DND-41 (cell line): ENCODE measurements around the gene SEMA4F.
A peak's percentile ranks its signal among the peaks of the same experiment; 100 is the strongest.

ENCODE experiments used
- ATAC-seq: fragments of 200-7000 bp; cut with Tn5 transposase; 3 replicates; pipeline ENCODE4 v1.9.1; 2021; ENCODE audit warnings: low read depth; ENCODE audit not compliant: insufficient read depth
- DNase-seq: peaks from one replicate; pipeline ENCODE4 v3.0.0-alpha.2; 2020
- H2AFZ ChIP-seq: 2 replicates; pipeline ENCODE4 v1.6.0; 2012; ENCODE audit warnings: low read depth, low read length
- H3K27ac ChIP-seq: 2 replicates; pipeline ENCODE4 v1.5.1; 2012; ENCODE audit warnings: low read length, inconsistent platforms
- H3K27me3 ChIP-seq: fragments of 200-600 bp; sonication (generic); 2 replicates; pipeline ENCODE4 v1.6.0; 2012; ENCODE audit warnings: low read length, mild to moderate bottlenecking, inconsistent platforms; ENCODE audit not compliant: insufficient read depth, poor library complexity
- H3K36me3 ChIP-seq: 2 replicates; pipeline ENCODE4 v1.5.1; 2012; ENCODE audit warnings: low read length, inconsistent platforms; ENCODE audit not compliant: insufficient read depth
- H3K4me1 ChIP-seq: 2 replicates; pipeline ENCODE4 v1.5.1; 2012; ENCODE audit warnings: mild to moderate bottlenecking, low read length; ENCODE audit not compliant: insufficient read depth
- H3K4me2 ChIP-seq: 2 replicates; pipeline ENCODE4 v1.6.0; 2012; ENCODE audit warnings: mild to moderate bottlenecking, moderate library complexity, low read length, inconsistent platforms; ENCODE audit not compliant: insufficient read depth
- H3K4me3 ChIP-seq, 2 experiments: fragments of 200-600 bp in 1 of 2; shearing (Covaris generic) in 1 of 2; 2 replicates each; pipeline ENCODE4 v1.5.1; 2012 to 2016; ENCODE audit warnings: inconsistent platforms in 2 of 2, low read length in 2 of 2, mild to moderate bottlenecking in 2 of 2, low read depth in 1 of 2, moderate library complexity in 1 of 2
- H3K79me2 ChIP-seq: 2 replicates; pipeline ENCODE4 v1.6.0; 2012; ENCODE audit warnings: low read length, inconsistent platforms; ENCODE audit not compliant: insufficient read depth
- H3K9ac ChIP-seq: 2 replicates; pipeline ENCODE4 v1.6.0; 2012; ENCODE audit warnings: low read depth, mild to moderate bottlenecking, inconsistent platforms, low read length, moderate library complexity
- H3K9me3 ChIP-seq: 2 replicates; pipeline ENCODE4 v1.5.1; 2012; ENCODE audit warnings: low read length, moderate library complexity, mild to moderate bottlenecking, inconsistent platforms; ENCODE audit not compliant: insufficient read depth, severe bottlenecking
- H4K20me1 ChIP-seq: 2 replicates; pipeline ENCODE4 v1.6.0; 2012; ENCODE audit warnings: low read length; ENCODE audit not compliant: insufficient read depth
- EZH2 ChIP-seq: IDR thresholded peaks from 3 replicates; pipeline ENCODE4 v1.6.1; 2012; ENCODE audit warnings: borderline replicate concordance, low read depth, mild to moderate bottlenecking, moderate library complexity, low read length, inconsistent platforms; ENCODE audit not compliant: severe bottlenecking
- TF ChIP-seq, protein P1 (sequence below): IDR thresholded peaks from 2 replicates; pipeline ENCODE4 v1.5.1; 2012; ENCODE audit warnings: borderline replicate concordance, low read length, moderate library complexity, mild to moderate bottlenecking; ENCODE audit not compliant: poor library complexity, severe bottlenecking; ENCODE audit errors: extremely low read depth

The SEMA4F gene

DNA sequence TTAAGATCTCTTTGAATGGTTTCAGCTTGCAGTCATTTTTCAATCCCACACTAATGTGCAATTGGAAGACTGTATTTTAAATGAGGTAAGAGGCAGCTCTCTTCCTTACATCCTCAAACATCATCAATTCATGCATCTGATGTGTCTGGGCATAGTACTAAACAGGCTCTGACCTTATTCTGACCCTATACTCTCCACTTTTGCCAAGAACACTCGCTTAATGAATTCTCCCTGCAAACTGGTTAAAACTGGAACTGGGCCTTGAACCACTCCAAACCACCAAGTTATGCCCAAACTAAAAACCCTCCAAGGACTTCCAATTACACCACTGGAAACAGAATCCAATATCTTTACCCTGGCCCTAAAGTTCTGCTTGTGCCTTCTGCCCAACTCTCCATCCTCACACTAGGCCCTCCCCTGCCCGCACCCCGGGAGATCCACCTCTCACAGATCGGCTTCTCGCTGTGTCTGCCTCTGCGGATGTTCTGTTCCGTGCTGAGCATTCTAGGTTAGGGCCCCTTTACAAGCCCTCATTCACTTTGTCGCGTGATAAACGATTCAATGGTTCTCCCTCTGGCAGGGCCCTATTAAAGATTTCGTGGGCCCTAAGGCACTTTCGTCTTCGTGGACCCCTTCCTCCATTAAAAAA is 7.1 kb upstream of the SEMA4F start:
- DNase-seq: no peak
- Histone ChIP-seq H4K20me1 (no peaks in the 10 kb centered on the region), H3K9ac (no peak overlapping the region), H3K4me1 (no peaks in the 10 kb centered on the region), H3K79me2 (no peaks in the 10 kb centered on the region), H3K27me3 (no peaks in the 10 kb centered on the region), H3K4me3 (no peak overlapping the region), H2AFZ (no peak overlapping the region), H3K27ac (no peak overlapping the region), H3K4me2 (no peak overlapping the region), H3K36me3 (no peaks in the 10 kb centered on the region), H3K9me3 (no peaks in the 10 kb centered on the region)
- ATAC-seq: no peak
- no peak for TF ChIP-seq EZH2
- TF ChIP-seq, protein P1, sequence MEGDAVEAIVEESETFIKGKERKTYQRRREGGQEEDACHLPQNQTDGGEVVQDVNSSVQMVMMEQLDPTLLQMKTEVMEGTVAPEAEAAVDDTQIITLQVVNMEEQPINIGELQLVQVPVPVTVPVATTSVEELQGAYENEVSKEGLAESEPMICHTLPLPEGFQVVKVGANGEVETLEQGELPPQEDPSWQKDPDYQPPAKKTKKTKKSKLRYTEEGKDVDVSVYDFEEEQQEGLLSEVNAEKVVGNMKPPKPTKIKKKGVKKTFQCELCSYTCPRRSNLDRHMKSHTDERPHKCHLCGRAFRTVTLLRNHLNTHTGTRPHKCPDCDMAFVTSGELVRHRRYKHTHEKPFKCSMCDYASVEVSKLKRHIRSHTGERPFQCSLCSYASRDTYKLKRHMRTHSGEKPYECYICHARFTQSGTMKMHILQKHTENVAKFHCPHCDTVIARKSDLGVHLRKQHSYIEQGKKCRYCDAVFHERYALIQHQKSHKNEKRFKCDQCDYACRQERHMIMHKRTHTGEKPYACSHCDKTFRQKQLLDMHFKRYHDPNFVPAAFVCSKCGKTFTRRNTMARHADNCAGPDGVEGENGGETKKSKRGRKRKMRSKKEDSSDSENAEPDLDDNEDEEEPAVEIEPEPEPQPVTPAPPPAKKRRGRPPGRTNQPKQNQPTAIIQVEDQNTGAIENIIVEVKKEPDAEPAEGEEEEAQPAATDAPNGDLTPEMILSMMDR: no peak

DNA sequence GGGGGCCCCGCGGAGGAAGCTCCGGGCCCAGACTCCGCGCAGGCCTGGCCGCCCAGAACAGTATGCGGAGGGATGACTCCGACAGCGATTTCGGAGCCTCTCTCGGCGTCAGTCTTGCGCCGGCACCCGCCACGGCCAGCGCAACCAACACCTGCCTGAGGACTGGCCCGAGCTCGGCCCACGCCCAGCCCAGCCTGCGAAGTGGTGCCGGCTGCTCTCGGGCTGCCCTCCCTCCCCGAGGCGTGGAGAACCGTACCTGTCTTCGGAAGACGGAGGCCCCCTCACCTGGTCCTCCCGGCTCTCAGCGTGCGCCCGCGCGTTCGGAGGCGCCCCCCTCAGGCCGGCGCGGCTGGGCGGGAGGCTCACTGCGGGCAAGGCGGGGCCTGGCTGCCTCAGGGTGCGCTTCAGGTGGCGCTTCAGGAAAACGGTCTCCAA is 6.0 kb upstream of the SEMA4F start, which contains the start of gene M1AP:
TSS of gene M1AP (minus strand) at position 322 of the 435 bp plus-strand sequence. CDS start 8,055 bp downstream, outside the sequence.
- H3K27me3 ChIP-seq: no peaks in the 10 kb centered on the region
- TF ChIP-seq, protein P1: no peak
- no peak for TF ChIP-seq EZH2
- no peaks in the 10 kb centered on the region for H3K9me3 ChIP-seq
- no peaks in the 10 kb centered on the region for H3K4me1 ChIP-seq
- no peaks in the 10 kb centered on the region for H4K20me1 ChIP-seq
- H3K4me3 ChIP-seq: no peak within 1 kb of the TSS
- no peak for DNase-seq
- H3K36me3 ChIP-seq: no peaks in the 10 kb centered on the region
- no peak within 1 kb of the TSS for H3K4me2 ChIP-seq
- no peaks in the 10 kb centered on the region for H3K79me2 ChIP-seq
- no peak for ATAC-seq
- no peak within 1 kb of the TSS for H3K9ac ChIP-seq
- H3K27ac ChIP-seq: no peak within 1 kb of the TSS
- no peak within 1 kb of the TSS for H2AFZ ChIP-seq

DNA sequence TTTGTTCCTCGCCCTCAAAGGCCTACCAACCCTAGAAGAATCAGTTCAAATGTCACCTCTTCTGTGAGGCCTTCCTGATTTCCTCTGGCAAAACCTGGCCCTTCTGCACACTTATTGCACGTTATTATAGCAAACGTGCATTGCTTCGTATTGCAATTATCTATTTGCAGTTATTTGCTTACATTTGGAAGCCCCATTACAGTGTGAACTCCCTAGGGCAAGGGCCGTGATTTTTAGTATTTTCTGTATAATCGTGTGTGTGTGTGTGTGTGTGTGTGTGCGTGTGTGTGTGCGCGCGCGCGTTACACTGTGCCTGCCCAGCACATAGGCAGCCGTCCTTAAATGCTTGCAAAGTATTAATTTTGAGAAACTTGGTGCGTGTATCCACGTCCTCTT is 460 bp upstream of the SEMA4F start:
- no peak for TF ChIP-seq EZH2
- TF ChIP-seq, protein P1: no peak
- ATAC-seq (peak; percentile 29), DNase-seq (no peak)
- H3K4me1 ChIP-seq: peaks cover 20% of the 10 kb centered on the region
- no peaks in the 10 kb centered on the region for H3K9me3 ChIP-seq
- H3K9ac ChIP-seq: peak overlapping the region; percentile 60
- no peaks in the 10 kb centered on the region for H3K36me3 ChIP-seq
- H3K27ac ChIP-seq: no peak overlapping the region
- H2AFZ ChIP-seq: peak overlapping the region; percentile 88
- H3K4me3 ChIP-seq: peak overlapping the region; percentile 43 to 77; a peak in 3 of 4 replicates
- H3K27me3 ChIP-seq: no peaks in the 10 kb centered on the region
- H4K20me1 ChIP-seq: no peaks in the 10 kb centered on the region
- no peaks in the 10 kb centered on the region for H3K79me2 ChIP-seq
- peak overlapping the region; percentile 97 for H3K4me2 ChIP-seq
